Frontal cortex (tissue), 4 donors: ENCODE data around the gene SLC25A46. TPM values are rescaled to one million over a fixed set of nuclear protein-coding genes. Genes with fewer than 3 reads are reported as not detected.
"Not testable (repeated sequence)": the region's sequence is repeated elsewhere in the genome, so short reads cannot be mapped to it uniquely, and the experiment has no call there.

Source experiments
- DNase-seq, 2 donors: peaks; one replicate each; pipeline ENCODE4 v3.0.0; 2012; ENCODE audit warnings: low spot score in 2 of 2
- FAIRE-seq: peaks from 2 replicates; lab custom pipeline; 2012; peaks lifted over from hg19 to GRCh38; lab: Jason Lieb, UNC
- total RNA-seq: library from RNA; depleted of rRNA; stranded (reverse); fragments of >200 nt; gene quantifications from one replicate; pipeline ENCODE4 v1.2.3, GENCODE V29; 2014
- donor health status: control.
- donor health status: control.
- donor health status: control.

SLC25A46 gene
- total RNA-seq: 212 TPM

GRCh38 chr5:110738812-110739651, at the start of gene SLC25A46:
SLC25A46 (plus strand) TSS chr5:110739007; CDS start chr5:110739120, 113 bp downstream.
- DNase-seq (peak; percentile 77 to 81), FAIRE-seq (peak; percentile 8)

GRCh38 chr5:110690587-110690986, 48.2 kb upstream of the SLC25A46 start:
- DNase-seq, FAIRE-seq: not testable (repeated sequence)

GRCh38 chr5:110692669-110693068, 46.1 kb upstream of the SLC25A46 start:
- not testable (repeated sequence) for DNase-seq, FAIRE-seq

GRCh38 chr5:110702300-110702699, 36.5 kb upstream of the SLC25A46 start:
- FAIRE-seq (no peak), DNase-seq (no peak)

- FAIRE-seq: no peak
Observed at GRCh38 chr5:110702704-110703103, 36.1 kb upstream of the SLC25A46 start.

GRCh38 chr5:110703481-110703880, 35.3 kb upstream of the SLC25A46 start:
- DNase-seq (no peak), FAIRE-seq (no peak)

More at GRCh38 chr5:110702704-110703103, 36.1 kb upstream of the SLC25A46 start:
- DNase-seq: no peak

- no peak for FAIRE-seq
- no peak for DNase-seq
Observed at GRCh38 chr5:110705349-110705748, 33.5 kb upstream of the SLC25A46 start.

- FAIRE-seq: no peak
- no peak for DNase-seq
Observed at GRCh38 chr5:110707260-110707844, 31.5 kb upstream of the SLC25A46 start.

- FAIRE-seq: no peak
- no peak for DNase-seq
Observed at GRCh38 chr5:110716247-110717245, 22.3 kb upstream of the SLC25A46 start.

GRCh38 chr5:110718311-110718710, 20.5 kb upstream of the SLC25A46 start:
- FAIRE-seq (no peak), DNase-seq (no peak)

GRCh38 chr5:110726249-110727024, 12.4 kb upstream of the SLC25A46 start, which contains the start of gene TMEM232:
TMEM232 (minus strand) TSS chr5:110726671; CDS start chr5:110667352, 59,319 bp downstream.
- DNase-seq (peak; percentile 19 to 60), FAIRE-seq (no peak)

GRCh38 chr5:110727025-110727314, 11.8 kb upstream of the SLC25A46 start:
- DNase-seq (peak in 1 of 2 donors; percentile 3), FAIRE-seq (no peak)

GRCh38 chr5:110731499-110731898, 7.3 kb upstream of the SLC25A46 start:
- not testable (repeated sequence) for DNase-seq, FAIRE-seq

- no peak for FAIRE-seq
- no peak for DNase-seq
Observed at GRCh38 chr5:110734101-110734500, 4.7 kb upstream of the SLC25A46 start.

GRCh38 chr5:110735556-110735955, 3.3 kb upstream of the SLC25A46 start:
- no peak for DNase-seq
- FAIRE-seq: no peak

- DNase-seq (no peak), FAIRE-seq (no peak)
Observed at GRCh38 chr5:110736753-110737152, 2.1 kb upstream of the SLC25A46 start.

- no peak for FAIRE-seq
- no peak for DNase-seq
Observed at GRCh38 chr5:110738503-110738811, 350 bp upstream of the SLC25A46 start.

- no peak for FAIRE-seq
Observed at GRCh38 chr5:110751902-110752762, 13.3 kb downstream of the SLC25A46 start.

GRCh38 chr5:110752953-110753352, 14.1 kb downstream of the SLC25A46 start:
- no peak for FAIRE-seq
- DNase-seq: no peak

More at GRCh38 chr5:110751902-110752762, 13.3 kb downstream of the SLC25A46 start:
- no peak for DNase-seq
